Measurements from ENCODE around the gene FBXO7.

FBXO7 gene

GRCh38 chr22:32541481-32541880 lies 66.9 kb downstream of the FBXO7 start:
- no peak for TF ChIP-seq CTCF (IDR thresholded peaks at IDR 0.05)

GRCh38 chr22:32542066-32542676 lies 67.6 kb downstream of the FBXO7 start:
- TF ChIP-seq CTCF (IDR thresholded peaks at IDR 0.05) = no peak

GRCh38 chr22:32542677-32543357 lies 68.2 kb downstream of the FBXO7 start:
- no peak for TF ChIP-seq CTCF (IDR thresholded peaks at IDR 0.05)

- TF ChIP-seq CTCF (IDR thresholded peaks at IDR 0.05) = no peak
Measured at GRCh38 chr22:32544953-32545558, 70.4 kb downstream of the FBXO7 start.

GRCh38 chr22:32545801-32546200 lies 71.2 kb downstream of the FBXO7 start:
- no peak for TF ChIP-seq CTCF (IDR thresholded peaks at IDR 0.05)

GRCh38 chr22:32546496-32546895 lies 71.9 kb downstream of the FBXO7 start:
- TF ChIP-seq CTCF (IDR thresholded peaks at IDR 0.05) = no peak

- TF ChIP-seq CTCF (IDR thresholded peaks at IDR 0.05) = no peak
Measured at GRCh38 chr22:32546935-32547334, 72.3 kb downstream of the FBXO7 start.
